Fibroblast of gingiva (primary cell): ENCODE data around the gene DRAM1.
A peak's percentile ranks its signal among the peaks of the same experiment; 100 is the strongest.

Experiments
- DNase-seq: peaks from one replicate; pipeline ENCODE4 v3.0.0-alpha.2; 2011; ENCODE audit warnings: low read depth

Gene DRAM1

GRCh38 chr12:101941306-101942249 lies 64.2 kb downstream of the DRAM1 start:
- DNase-seq = no peak

- peak; percentile 43 for DNase-seq
Measured at GRCh38 chr12:101942250-101942605, 64.8 kb downstream of the DRAM1 start.

GRCh38 chr12:101945369-101946232 lies 68.2 kb downstream of the DRAM1 start:
- peak; percentile 84 for DNase-seq

GRCh38 chr12:101946233-101946611 lies 68.8 kb downstream of the DRAM1 start:
- DNase-seq = no peak

GRCh38 chr12:101947316-101947715 lies 69.9 kb downstream of the DRAM1 start:
- DNase-seq = no peak

- DNase-seq = no peak
Measured at GRCh38 chr12:101948365-101948764, 71.0 kb downstream of the DRAM1 start.

- no peak for DNase-seq
Measured at GRCh38 chr12:101951002-101951670, 73.8 kb downstream of the DRAM1 start.

GRCh38 chr12:101954113-101954512 lies 76.7 kb downstream of the DRAM1 start:
- no peak for DNase-seq

GRCh38 chr12:101954676-101955075 lies 77.3 kb downstream of the DRAM1 start:
- DNase-seq = no peak

GRCh38 chr12:101957252-101957959 lies 80.0 kb downstream of the DRAM1 start:
- DNase-seq = peak; percentile 97

GRCh38 chr12:101959607-101960006 lies 82.2 kb downstream of the DRAM1 start:
- DNase-seq = no peak

- DNase-seq = peak; percentile 21
Measured at GRCh38 chr12:101962486-101962885, 85.1 kb downstream of the DRAM1 start.

GRCh38 chr12:101963697-101964096 lies 86.3 kb downstream of the DRAM1 start:
- DNase-seq = no peak

- no peak for DNase-seq
Measured at GRCh38 chr12:101966496-101966895, 89.1 kb downstream of the DRAM1 start.

GRCh38 chr12:101967506-101967905 lies 90.1 kb downstream of the DRAM1 start:
- DNase-seq = no peak

- no peak for DNase-seq
Measured at GRCh38 chr12:101968770-101969169, 91.4 kb downstream of the DRAM1 start.
